CD14-positive monocyte (primary cell): ENCODE results near the gene BEGAIN. TPM values are rescaled to one million over a fixed set of nuclear protein-coding genes. Genes with fewer than 3 reads are reported as not detected.

Experiments used
- DNase-seq, 3 donors: peaks; one replicate each; pipeline ENCODE4 v3.0.0-alpha.2; 2011 to 2022
- H2AFZ ChIP-seq: 2 replicates; pipeline ENCODE4 v1.6.0; 2012; ENCODE audit warnings: mild to moderate bottlenecking, low read depth, low read length, inconsistent platforms; ENCODE audit not compliant: insufficient read depth, poor library complexity, severe bottlenecking
- H3K27ac ChIP-seq, 2 donors: 1 replicate in 1 of 2; 2 replicates in 1 of 2; pipeline ENCODE4 v1.5.1; 2012 to 2013; ENCODE audit warnings: low read length in 2 of 2, control low read depth in 1 of 2, inconsistent platforms in 1 of 2, low read depth in 1 of 2, mild to moderate bottlenecking in 1 of 2
- H3K27me3 ChIP-seq, 2 donors: one replicate each; pipeline versions ENCODE4 v1.6.0 to v1.6.1; 2011 to 2013; ENCODE audit warnings: low read length in 2 of 2; ENCODE audit not compliant: control insufficient read depth in 2 of 2, insufficient read depth in 2 of 2
- H3K36me3 ChIP-seq, 2 donors: replicated peaks in 1 of 2; 1 replicate in 1 of 2; 2 replicates in 1 of 2; pipeline versions ENCODE4 v1.5.1 to v1.6.1; 2012 to 2013; ENCODE audit warnings: low read length in 2 of 2, control low read depth in 1 of 2, inconsistent platforms in 1 of 2, mild to moderate bottlenecking in 1 of 2; ENCODE audit not compliant: insufficient read depth in 2 of 2, control insufficient read depth in 1 of 2
- H3K4me1 ChIP-seq, 2 donors: 1 replicate in 1 of 2; 2 replicates in 1 of 2; pipeline versions ENCODE4 v1.5.1 to v1.6.1; 2012 to 2013; ENCODE audit warnings: low read length in 2 of 2, control low read depth in 1 of 2, inconsistent platforms in 1 of 2, mild to moderate bottlenecking in 1 of 2, moderate library complexity in 1 of 2; ENCODE audit not compliant: insufficient read depth in 2 of 2, control insufficient read depth in 1 of 2
- H3K4me2 ChIP-seq: replicated peaks from 2 replicates; pipeline ENCODE3; 2012; ENCODE audit warnings: low read length, moderate library complexity, mild to moderate bottlenecking; ENCODE audit not compliant: poor library complexity, severe bottlenecking; ENCODE audit errors: extremely low read depth
- H3K4me3 ChIP-seq, 3 experiments: fragments of 200-600 bp in 1 of 3; sonication (generic) in 1 of 3; replicated peaks in 1 of 3; 1 replicate in 2 of 3; 2 replicates in 1 of 3; pipeline ENCODE4 v1.5.1; 2011 to 2013; ENCODE audit warnings: low read length in 3 of 3, mild to moderate bottlenecking in 3 of 3, control low read depth in 2 of 3, low read depth in 2 of 3, inconsistent platforms in 1 of 3, moderate library complexity in 1 of 3
- H3K79me2 ChIP-seq: 2 replicates; pipeline ENCODE4 v1.6.0; 2012; ENCODE audit warnings: mild to moderate bottlenecking, control low read depth, inconsistent platforms, low read length, moderate library complexity; ENCODE audit not compliant: insufficient read depth
- H3K9ac ChIP-seq: 2 replicates; pipeline ENCODE4 v1.6.0; 2017; ENCODE audit warnings: low read length, mild to moderate bottlenecking; ENCODE audit not compliant: insufficient read depth, poor library complexity, severe bottlenecking
- H3K9me3 ChIP-seq, 2 donors: replicated peaks in 1 of 2; 1 replicate in 1 of 2; 2 replicates in 1 of 2; pipeline versions ENCODE4 v1.5.1 to v1.6.1; 2012 to 2013; ENCODE audit warnings: low read length in 2 of 2, control low read depth in 1 of 2; ENCODE audit not compliant: control insufficient read depth in 1 of 2, insufficient read depth in 1 of 2
- H4K20me1 ChIP-seq: 2 replicates; pipeline ENCODE4 v1.6.0; 2012; ENCODE audit warnings: mild to moderate bottlenecking, low read length, control low read depth, moderate library complexity; ENCODE audit not compliant: insufficient read depth
- H3K27ac Mint-ChIP-seq, 7 donors: one replicate each; pipeline ENCODE4 v1.8.0; 2020; ENCODE audit warnings: mild to moderate bottlenecking in 7 of 7, mixed read lengths in 7 of 7, moderate library complexity in 6 of 7, inconsistent platforms in 2 of 7
- H3K27me3 Mint-ChIP-seq, 3 donors: one replicate each; pipeline ENCODE4 v1.8.0; 2021 to 2022; ENCODE audit warnings: low read depth in 3 of 3, mild to moderate bottlenecking in 3 of 3, mixed read lengths in 3 of 3, moderate library complexity in 3 of 3, inconsistent platforms in 1 of 3
- H3K36me3 Mint-ChIP-seq, 2 donors: one replicate each; pipeline ENCODE4 v1.8.0; 2020; ENCODE audit warnings: mixed read lengths in 2 of 2, inconsistent platforms in 1 of 2, mild to moderate bottlenecking in 1 of 2
- H3K4me1 Mint-ChIP-seq: one replicate; pipeline ENCODE4 v1.8.0; 2020; ENCODE audit warnings: mild to moderate bottlenecking, mixed read lengths
- H3K4me3 Mint-ChIP-seq, 2 donors: one replicate each; pipeline ENCODE4 v1.8.0; 2020; ENCODE audit warnings: mild to moderate bottlenecking in 2 of 2, mixed read lengths in 2 of 2, moderate library complexity in 1 of 2
- H3K9me3 Mint-ChIP-seq, 7 donors: one replicate each; pipeline ENCODE4 v1.8.0; 2020 to 2022; ENCODE audit warnings: mixed read lengths in 7 of 7, mild to moderate bottlenecking in 6 of 7, moderate library complexity in 6 of 7, inconsistent platforms in 2 of 7
- WGBS: methylation state at CpG from one replicate; pipeline ENCODE4 v1.1.5; 2013; ENCODE audit warnings: missing lambda C conversion rate; ENCODE audit not compliant: insufficient coverage; 5-methylcytosine and 5-hydroxymethylcytosine counted together
- intact Hi-C, 2 donors: fragments of 100-400 bp; cut with micrococcal nuclease; formaldehyde crosslinking; loops; one replicate each; pipeline versions ENCODE4 v1.15.0 to v1.15.1; 2023
- polyA plus RNA-seq, 3 donors: library from polyadenylated mRNA; depleted of rRNA in 1 of 3; unstranded in 2 of 3; stranded (reverse) in 1 of 3; fragments of 300-500 nt in 2 of 3; fragments of >200 nt in 1 of 3; fragmentation: Illumina TruSeq in 2 of 3; gene quantifications; 1 replicate in 2 of 3; 2 replicates in 1 of 3; pipeline ENCODE4 v1.2.3, GENCODE V29; 2012 to 2021
- TF ChIP-seq, protein P1 (sequence below): fragments of 200-600 bp; IDR thresholded peaks from one replicate; pipeline ENCODE4 v1.8.0; 2022; ENCODE audit warnings: antibody characterized with exemption, mild to moderate bottlenecking

The BEGAIN gene
- polyA plus RNA-seq, 3 donors = 0.25 to 0.45 TPM; not detected in 1

DNA sequence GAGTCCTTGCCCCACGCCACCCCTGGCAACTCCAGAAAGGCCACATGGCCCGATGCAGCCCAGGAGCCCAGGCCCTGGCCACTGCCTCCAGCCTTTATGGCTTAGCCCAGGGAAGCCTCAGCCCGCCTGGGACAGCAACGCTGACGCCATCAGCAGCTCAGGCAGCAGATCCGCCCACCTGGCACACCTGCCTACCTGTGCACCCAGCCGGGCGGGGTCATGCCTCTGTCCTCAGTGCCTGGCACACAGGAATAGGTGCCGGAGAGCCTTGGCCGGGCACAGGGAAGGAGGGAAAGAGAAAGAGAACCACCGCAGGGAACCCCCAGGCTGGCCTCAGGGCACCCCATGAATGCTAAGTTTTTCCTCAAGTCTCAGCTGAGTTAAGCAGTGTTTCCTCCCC lies 21.1 kb downstream of the BEGAIN start:
- H3K27ac Mint-ChIP-seq = no peak overlapping the region

DNA sequence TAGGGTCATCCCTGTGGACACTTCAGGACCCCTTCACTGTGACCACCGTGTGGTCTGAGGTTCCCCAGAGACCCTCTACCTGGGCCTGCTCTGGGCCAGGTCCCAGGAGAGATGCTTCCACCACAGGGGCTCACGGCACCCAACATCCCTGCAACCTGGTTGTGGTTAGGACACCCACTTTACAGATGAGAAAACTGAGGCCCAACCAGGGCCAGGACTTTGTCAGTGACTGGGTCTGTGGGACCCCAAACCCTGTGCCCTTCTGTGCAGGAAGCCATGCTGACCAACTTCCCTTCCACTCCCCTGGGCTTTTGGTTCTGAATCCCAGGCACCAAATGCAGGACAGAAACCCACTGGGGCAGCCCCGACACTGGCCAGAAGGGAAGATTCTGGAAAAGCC lies 21.6 kb downstream of the BEGAIN start:
- H2AFZ ChIP-seq = no peak overlapping the region
- H3K4me1 ChIP-seq = peaks cover 14 to 21% of the 10 kb centered on the region in 2 donors
- intact Hi-C loops = no loop called here
- no peak overlapping the region for H3K27ac Mint-ChIP-seq
- H3K4me2 ChIP-seq = no peak overlapping the region
- peaks cover 17 to 46% of the 10 kb centered on the region in 2 donors for H3K27me3 ChIP-seq
- no peak for DNase-seq
- no peaks in the 10 kb centered on the region for H3K79me2 ChIP-seq
- peaks cover 0 to 8% (median 4%) of the 10 kb centered on the region in 7 donors for H3K9me3 Mint-ChIP-seq
- WGBS = 95% methylated on average over 2 of the region's 3 CpGs
- H3K4me3 ChIP-seq = no peak overlapping the region
- H3K36me3 Mint-ChIP-seq = peaks cover 0 to 2% of the 10 kb centered on the region in 2 donors
- no peak overlapping the region for H3K27ac ChIP-seq
- H3K4me3 Mint-ChIP-seq = peak overlapping the region in 1 of 2 donors; percentile 84
- peaks cover 37 to 66% (median 55%) of the 10 kb centered on the region in 3 donors for H3K27me3 Mint-ChIP-seq
- no peaks in the 10 kb centered on the region for H4K20me1 ChIP-seq
- H3K9me3 ChIP-seq = no peaks in the 10 kb centered on the region
- peaks cover 13% of the 10 kb centered on the region for H3K4me1 Mint-ChIP-seq
- no peaks in the 10 kb centered on the region for H3K36me3 ChIP-seq
- no peak overlapping the region for H3K9ac ChIP-seq
- TF ChIP-seq, protein P1, sequence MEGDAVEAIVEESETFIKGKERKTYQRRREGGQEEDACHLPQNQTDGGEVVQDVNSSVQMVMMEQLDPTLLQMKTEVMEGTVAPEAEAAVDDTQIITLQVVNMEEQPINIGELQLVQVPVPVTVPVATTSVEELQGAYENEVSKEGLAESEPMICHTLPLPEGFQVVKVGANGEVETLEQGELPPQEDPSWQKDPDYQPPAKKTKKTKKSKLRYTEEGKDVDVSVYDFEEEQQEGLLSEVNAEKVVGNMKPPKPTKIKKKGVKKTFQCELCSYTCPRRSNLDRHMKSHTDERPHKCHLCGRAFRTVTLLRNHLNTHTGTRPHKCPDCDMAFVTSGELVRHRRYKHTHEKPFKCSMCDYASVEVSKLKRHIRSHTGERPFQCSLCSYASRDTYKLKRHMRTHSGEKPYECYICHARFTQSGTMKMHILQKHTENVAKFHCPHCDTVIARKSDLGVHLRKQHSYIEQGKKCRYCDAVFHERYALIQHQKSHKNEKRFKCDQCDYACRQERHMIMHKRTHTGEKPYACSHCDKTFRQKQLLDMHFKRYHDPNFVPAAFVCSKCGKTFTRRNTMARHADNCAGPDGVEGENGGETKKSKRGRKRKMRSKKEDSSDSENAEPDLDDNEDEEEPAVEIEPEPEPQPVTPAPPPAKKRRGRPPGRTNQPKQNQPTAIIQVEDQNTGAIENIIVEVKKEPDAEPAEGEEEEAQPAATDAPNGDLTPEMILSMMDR = no peak

More for the DNA sequence above, 21.1 kb downstream of the BEGAIN start:
- Histone ChIP-seq H3K79me2 (no peaks in the 10 kb centered on the region), H3K27ac (no peak overlapping the region), H3K4me3 (no peak overlapping the region), H3K4me2 (no peak overlapping the region), H3K9me3 (no peaks in the 10 kb centered on the region), H3K27me3 (peaks cover 17 to 51% of the 10 kb centered on the region in 2 donors), H3K4me1 (peaks cover 14 to 21% of the 10 kb centered on the region in 2 donors), H2AFZ (no peak overlapping the region), H3K36me3 (no peaks in the 10 kb centered on the region), H4K20me1 (no peaks in the 10 kb centered on the region), H3K9ac (no peak overlapping the region)
- intact Hi-C loops = no loop called here
- 94% methylated on average over 8 of the region's 11 CpGs for WGBS
- DNase-seq = no peak
- Mint-ChIP-seq H3K27me3 (peaks cover 42 to 71% (median 58%) of the 10 kb centered on the region in 3 donors), H3K4me1 (peaks cover 13% of the 10 kb centered on the region), H3K9me3 (peaks cover 0 to 8% (median 4%) of the 10 kb centered on the region in 7 donors), H3K4me3 (peak overlapping the region in 1 of 2 donors; percentile 84), H3K36me3 (peaks cover 0 to 2% of the 10 kb centered on the region in 2 donors)
- TF ChIP-seq, protein P1 = no peak
